ENCODE results near the gene CCDC86.

Gene CCDC86

GRCh38 chr11:60844045-60844869 lies 2.3 kb downstream of the CCDC86 start:
- peak overlapping the region; percentile 80 for H3K4me3 ChIP-seq (ENCODE audit: insufficient read depth, low read depth, low read length, poor library complexity, severe bottlenecking)
- no peaks in the 10 kb centered on the region for H3K9me3 ChIP-seq (ENCODE audit: control insufficient read depth, low read length)
- DNase-seq = no peak
- no peak overlapping the region for H3K27ac ChIP-seq (ENCODE audit: insufficient read depth, low read length, poor library complexity, severe bottlenecking)
- peaks cover 13% of the 10 kb centered on the region for H3K36me3 ChIP-seq (ENCODE audit: control insufficient read depth, insufficient read depth, low read length)
- H3K4me1 ChIP-seq (ENCODE audit: control insufficient read depth, insufficient read depth, low read length, poor library complexity, severe bottlenecking) = peaks cover 22% of the 10 kb centered on the region
- no peaks in the 10 kb centered on the region for H3K27me3 ChIP-seq (replicated peaks; ENCODE audit: control insufficient read depth, insufficient read depth, low read length, poor library complexity, severe bottlenecking)

GRCh38 chr11:60844870-60845221 lies 2.9 kb downstream of the CCDC86 start:
- no peak overlapping the region for H3K4me3 ChIP-seq (ENCODE audit: insufficient read depth, low read depth, low read length, poor library complexity, severe bottlenecking)
- H3K27me3 ChIP-seq (replicated peaks; ENCODE audit: control insufficient read depth, insufficient read depth, low read length, poor library complexity, severe bottlenecking) = no peaks in the 10 kb centered on the region
- H3K36me3 ChIP-seq (ENCODE audit: control insufficient read depth, insufficient read depth, low read length) = peaks cover 19% of the 10 kb centered on the region
- no peak for DNase-seq
- no peaks in the 10 kb centered on the region for H3K9me3 ChIP-seq (ENCODE audit: control insufficient read depth, low read length)
- peaks cover 22% of the 10 kb centered on the region for H3K4me1 ChIP-seq (ENCODE audit: control insufficient read depth, insufficient read depth, low read length, poor library complexity, severe bottlenecking)
- H3K27ac ChIP-seq (ENCODE audit: insufficient read depth, low read length, poor library complexity, severe bottlenecking) = no peak overlapping the region

- Histone ChIP-seq H3K9me3 (ENCODE audit: control insufficient read depth, low read length) (no peaks in the 10 kb centered on the region), H3K27me3 (replicated peaks; ENCODE audit: control insufficient read depth, insufficient read depth, low read length, poor library complexity, severe bottlenecking) (no peaks in the 10 kb centered on the region), H3K4me3 (ENCODE audit: insufficient read depth, low read depth, low read length, poor library complexity, severe bottlenecking) (no peak overlapping the region), H3K4me1 (ENCODE audit: control insufficient read depth, insufficient read depth, low read length, poor library complexity, severe bottlenecking) (peaks cover 22% of the 10 kb centered on the region), H3K27ac (ENCODE audit: insufficient read depth, low read length, poor library complexity, severe bottlenecking) (no peak overlapping the region), H3K36me3 (ENCODE audit: control insufficient read depth, insufficient read depth, low read length) (peaks cover 24% of the 10 kb centered on the region)
- no peak for DNase-seq
These were observed 3.4 kb downstream of the CCDC86 start for GRCh38 chr11:60845338-60845737.

- no peak for DNase-seq
- H3K4me3 ChIP-seq (ENCODE audit: insufficient read depth, low read depth, low read length, poor library complexity, severe bottlenecking) = no peak overlapping the region
These were observed 5.4 kb downstream of the CCDC86 start for GRCh38 chr11:60847281-60847680.

GRCh38 chr11:60847896-60848295 lies 6.0 kb downstream of the CCDC86 start:
- Histone ChIP-seq H3K9me3 (ENCODE audit: control insufficient read depth, low read length) (no peaks in the 10 kb centered on the region), H3K36me3 (ENCODE audit: control insufficient read depth, insufficient read depth, low read length) (peaks cover 45% of the 10 kb centered on the region), H3K4me1 (ENCODE audit: control insufficient read depth, insufficient read depth, low read length, poor library complexity, severe bottlenecking) (peaks cover 15% of the 10 kb centered on the region), H3K27ac (ENCODE audit: insufficient read depth, low read length, poor library complexity, severe bottlenecking) (no peak overlapping the region), H3K27me3 (replicated peaks; ENCODE audit: control insufficient read depth, insufficient read depth, low read length, poor library complexity, severe bottlenecking) (no peaks in the 10 kb centered on the region), H3K4me3 (ENCODE audit: insufficient read depth, low read depth, low read length, poor library complexity, severe bottlenecking) (no peak overlapping the region)
- no peak for DNase-seq

More at GRCh38 chr11:60847281-60847680, 5.4 kb downstream of the CCDC86 start:
- Histone ChIP-seq H3K27ac (ENCODE audit: insufficient read depth, low read length, poor library complexity, severe bottlenecking) (no peak overlapping the region), H3K27me3 (replicated peaks; ENCODE audit: control insufficient read depth, insufficient read depth, low read length, poor library complexity, severe bottlenecking) (no peaks in the 10 kb centered on the region), H3K4me1 (ENCODE audit: control insufficient read depth, insufficient read depth, low read length, poor library complexity, severe bottlenecking) (peaks cover 21% of the 10 kb centered on the region), H3K9me3 (ENCODE audit: control insufficient read depth, low read length) (no peaks in the 10 kb centered on the region), H3K36me3 (ENCODE audit: control insufficient read depth, insufficient read depth, low read length) (peaks cover 43% of the 10 kb centered on the region)

- no peaks in the 10 kb centered on the region for H3K9me3 ChIP-seq (ENCODE audit: control insufficient read depth, low read length)
- H3K4me1 ChIP-seq (ENCODE audit: control insufficient read depth, insufficient read depth, low read length, poor library complexity, severe bottlenecking) = peaks cover 6% of the 10 kb centered on the region
- no peak overlapping the region for H3K27ac ChIP-seq (ENCODE audit: insufficient read depth, low read length, poor library complexity, severe bottlenecking)
- H3K4me3 ChIP-seq (ENCODE audit: insufficient read depth, low read depth, low read length, poor library complexity, severe bottlenecking) = no peak overlapping the region
- H3K36me3 ChIP-seq (ENCODE audit: control insufficient read depth, insufficient read depth, low read length) = peaks cover 45% of the 10 kb centered on the region
- DNase-seq = no peak
- H3K27me3 ChIP-seq (replicated peaks; ENCODE audit: control insufficient read depth, insufficient read depth, low read length, poor library complexity, severe bottlenecking) = no peaks in the 10 kb centered on the region
These were observed 6.8 kb downstream of the CCDC86 start for GRCh38 chr11:60848714-60849151.

GRCh38 chr11:60849641-60850520 lies 8.0 kb downstream of the CCDC86 start:
- Histone ChIP-seq H3K36me3 (ENCODE audit: control insufficient read depth, insufficient read depth, low read length) (peaks cover 45% of the 10 kb centered on the region), H3K27me3 (replicated peaks; ENCODE audit: control insufficient read depth, insufficient read depth, low read length, poor library complexity, severe bottlenecking) (no peaks in the 10 kb centered on the region), H3K4me3 (ENCODE audit: insufficient read depth, low read depth, low read length, poor library complexity, severe bottlenecking) (no peak overlapping the region), H3K27ac (ENCODE audit: insufficient read depth, low read length, poor library complexity, severe bottlenecking) (no peak overlapping the region), H3K9me3 (ENCODE audit: control insufficient read depth, low read length) (no peaks in the 10 kb centered on the region), H3K4me1 (ENCODE audit: control insufficient read depth, insufficient read depth, low read length, poor library complexity, severe bottlenecking) (no peaks in the 10 kb centered on the region)
- DNase-seq = no peak

- Histone ChIP-seq H3K4me3 (ENCODE audit: insufficient read depth, low read depth, low read length, poor library complexity, severe bottlenecking) (no peak overlapping the region), H3K27me3 (replicated peaks; ENCODE audit: control insufficient read depth, insufficient read depth, low read length, poor library complexity, severe bottlenecking) (no peaks in the 10 kb centered on the region), H3K36me3 (ENCODE audit: control insufficient read depth, insufficient read depth, low read length) (peaks cover 45% of the 10 kb centered on the region), H3K9me3 (ENCODE audit: control insufficient read depth, low read length) (no peaks in the 10 kb centered on the region), H3K4me1 (ENCODE audit: control insufficient read depth, insufficient read depth, low read length, poor library complexity, severe bottlenecking) (no peaks in the 10 kb centered on the region), H3K27ac (ENCODE audit: insufficient read depth, low read length, poor library complexity, severe bottlenecking) (no peak overlapping the region)
- DNase-seq = no peak
These were observed 9.6 kb downstream of the CCDC86 start for GRCh38 chr11:60851327-60852104.

GRCh38 chr11:60852117-60852981 lies 10.4 kb downstream of the CCDC86 start:
- no peaks in the 10 kb centered on the region for H3K27me3 ChIP-seq (replicated peaks; ENCODE audit: control insufficient read depth, insufficient read depth, low read length, poor library complexity, severe bottlenecking)
- H3K36me3 ChIP-seq (ENCODE audit: control insufficient read depth, insufficient read depth, low read length) = peaks cover 45% of the 10 kb centered on the region
- no peaks in the 10 kb centered on the region for H3K4me1 ChIP-seq (ENCODE audit: control insufficient read depth, insufficient read depth, low read length, poor library complexity, severe bottlenecking)
- no peaks in the 10 kb centered on the region for H3K9me3 ChIP-seq (ENCODE audit: control insufficient read depth, low read length)
- H3K4me3 ChIP-seq (ENCODE audit: insufficient read depth, low read depth, low read length, poor library complexity, severe bottlenecking) = no peak overlapping the region
- no peak for DNase-seq
- no peak overlapping the region for H3K27ac ChIP-seq (ENCODE audit: insufficient read depth, low read length, poor library complexity, severe bottlenecking)

Data from effector memory CD4-positive, alpha-beta T cell (primary cell).